Measurements from ENCODE around the gene C4orf50. TPM values are rescaled to one million over a fixed set of nuclear protein-coding genes. Genes with fewer than 3 reads are reported as not detected.

Gene C4orf50
- total and polyA plus RNA-seq, 2 of the 13 experiments (the other 11 are each of a cell fraction or from before 2014, with no cell fraction given) = not detected

DNA sequence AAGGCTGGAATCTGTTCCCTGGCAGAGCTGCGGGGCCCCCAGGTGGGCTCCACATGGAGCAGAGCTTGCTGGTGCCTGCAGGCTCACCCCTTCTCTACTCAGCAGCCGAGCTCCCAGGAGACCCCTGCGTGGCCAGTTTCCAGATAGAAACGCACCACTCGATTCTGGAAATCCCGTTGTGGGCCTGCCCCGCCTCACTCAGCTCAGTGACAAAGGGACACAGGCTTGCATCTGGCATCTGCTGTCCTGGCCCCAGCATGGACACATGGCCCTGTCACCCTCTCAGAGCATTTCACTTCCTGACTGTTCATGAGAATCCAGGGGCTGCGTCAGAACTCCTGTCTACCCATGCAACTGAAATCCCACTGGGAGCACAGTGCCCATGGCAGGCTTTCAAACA, 20.5 kb upstream of the C4orf50 start (continued):
- TF ChIP-seq, protein P1, sequence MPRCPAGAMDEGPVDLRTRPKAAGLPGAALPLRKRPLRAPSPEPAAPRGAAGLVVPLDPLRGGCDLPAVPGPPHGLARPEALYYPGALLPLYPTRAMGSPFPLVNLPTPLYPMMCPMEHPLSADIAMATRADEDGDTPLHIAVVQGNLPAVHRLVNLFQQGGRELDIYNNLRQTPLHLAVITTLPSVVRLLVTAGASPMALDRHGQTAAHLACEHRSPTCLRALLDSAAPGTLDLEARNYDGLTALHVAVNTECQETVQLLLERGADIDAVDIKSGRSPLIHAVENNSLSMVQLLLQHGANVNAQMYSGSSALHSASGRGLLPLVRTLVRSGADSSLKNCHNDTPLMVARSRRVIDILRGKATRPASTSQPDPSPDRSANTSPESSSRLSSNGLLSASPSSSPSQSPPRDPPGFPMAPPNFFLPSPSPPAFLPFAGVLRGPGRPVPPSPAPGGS (CRISPR knock-in tag; IDR thresholded peaks at IDR 0.05) = no peak
- no peak for TF ChIP-seq NR2F2 (IDR thresholded peaks at IDR 0.05; ENCODE audit: borderline replicate concordance, low read depth)
- TF ChIP-seq CCDC6 (CRISPR knock-in tag; IDR thresholded peaks at IDR 0.05) = no peak
- no peak for TF ChIP-seq ZNF446 (CRISPR knock-in tag; IDR thresholded peaks at IDR 0.05)
- TF ChIP-seq XBP1 (CRISPR knock-in tag; IDR thresholded peaks at IDR 0.05) = no peak
- no peak for TF ChIP-seq ZNF564 (CRISPR knock-in tag; IDR thresholded peaks at IDR 0.05)
- no peak for TF ChIP-seq POLR2AphosphoS5 (IDR thresholded peaks at IDR 0.05; ENCODE audit: low read depth, low read length)
- no peak for TF ChIP-seq SNAPC2 (CRISPR knock-in tag; IDR thresholded peaks at IDR 0.05)

DNA sequence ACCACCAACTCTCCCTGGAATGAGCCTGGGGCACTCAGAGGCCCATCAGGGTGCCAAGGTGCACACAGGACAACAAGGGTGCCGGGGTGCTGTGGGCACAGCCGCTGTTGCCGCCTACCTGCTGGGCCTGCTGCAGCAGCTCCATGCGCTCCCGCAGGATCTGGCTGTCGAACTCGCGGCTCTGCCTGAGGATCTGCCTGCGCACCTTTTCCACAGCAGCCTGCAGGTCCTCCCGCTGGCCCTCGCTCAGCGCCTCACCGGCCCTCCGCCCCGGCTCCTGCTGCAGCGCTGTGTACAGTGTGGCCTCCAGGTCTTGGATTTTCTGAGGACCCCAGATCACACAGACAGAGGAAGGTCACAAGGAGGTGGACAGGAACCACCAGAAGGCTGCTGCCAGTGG, 17.6 kb upstream of the C4orf50 start:
- Histone ChIP-seq H3K4me2 (ENCODE audit: low read depth, low read length) (no peak overlapping the region), H3K9ac (ENCODE audit: insufficient read depth, low read depth, low read length) (no peak overlapping the region), H3K27ac (ENCODE audit: extremely low read length, insufficient read depth, low read length) (no peak overlapping the region), H3K36me3 (replicated peaks in 1 of 2; ENCODE audit: control insufficient read depth in 1 of 2, insufficient read depth in 2 of 2, low read length in 2 of 2) (no peaks in the 10 kb centered on the region), H3K4me3 (replicated peaks in 1 of 3; ENCODE audit: insufficient read depth in 1 of 3, low read depth in 2 of 3, low read length in 3 of 3) (no peak overlapping the region), H3K27me3 (ENCODE audit: control insufficient read depth in 1 of 2, insufficient read depth in 2 of 2, low read length in 2 of 2) (peaks cover 0 to 16% of the 10 kb centered on the region in 2 experiments; a peak in 4 of 5 replicates), H3K9me3 (ENCODE audit: low read length) (no peaks in the 10 kb centered on the region), H2AFZ (ENCODE audit: low read length) (no peak overlapping the region), H3K79me2 (ENCODE audit: insufficient read depth, low read length) (no peaks in the 10 kb centered on the region), H3K4me1 (ENCODE audit: insufficient read depth, low read length) (no peaks in the 10 kb centered on the region), H4K20me1 (ENCODE audit: insufficient read depth, low read length) (no peaks in the 10 kb centered on the region)
- BruUV-seq (replicated peaks) = no TSS peak
- DNase-seq (ENCODE audit: low spot score) (no peak), ATAC-seq (no peak), FAIRE-seq (no peak)
- in situ Hi-C loops (cut with HindIII; ENCODE audit: extremely low pct_ligation_motif_present, low pct_unique_long_range_greater_than_20kb) (no loop called here), intact Hi-C loops (cut with micrococcal nuclease; ENCODE audit: unreplicated experiment) (no loop called here)
- ChIA-PET POLR2A (no interaction called here), CTCF (ENCODE audit: low intra/inter-chr PET ratio, low total read pairs) (no interaction called here)
- WGBS (ENCODE audit: low lambda C conversion rate) = 80% methylated on average over 6 of the region's 16 CpGs
- no peak for TF ChIP-seq HNRNPL (IDR thresholded peaks at IDR 0.05; ENCODE audit: low read depth, low read length)
- no peak for TF ChIP-seq JDP2 (CRISPR knock-in tag; IDR thresholded peaks at IDR 0.05; ENCODE audit: borderline replicate concordance)
- TF ChIP-seq FOXK1 (CRISPR knock-in tag; IDR thresholded peaks at IDR 0.05; ENCODE audit: borderline replicate concordance, low read depth) = no peak
- TF ChIP-seq MED13 (CRISPR knock-in tag; IDR thresholded peaks at IDR 0.05) = no peak
- TF ChIP-seq ZNF850 (CRISPR knock-in tag; conservative IDR thresholded peaks at IDR 0.05) = no peak
- TF ChIP-seq, protein P2, sequence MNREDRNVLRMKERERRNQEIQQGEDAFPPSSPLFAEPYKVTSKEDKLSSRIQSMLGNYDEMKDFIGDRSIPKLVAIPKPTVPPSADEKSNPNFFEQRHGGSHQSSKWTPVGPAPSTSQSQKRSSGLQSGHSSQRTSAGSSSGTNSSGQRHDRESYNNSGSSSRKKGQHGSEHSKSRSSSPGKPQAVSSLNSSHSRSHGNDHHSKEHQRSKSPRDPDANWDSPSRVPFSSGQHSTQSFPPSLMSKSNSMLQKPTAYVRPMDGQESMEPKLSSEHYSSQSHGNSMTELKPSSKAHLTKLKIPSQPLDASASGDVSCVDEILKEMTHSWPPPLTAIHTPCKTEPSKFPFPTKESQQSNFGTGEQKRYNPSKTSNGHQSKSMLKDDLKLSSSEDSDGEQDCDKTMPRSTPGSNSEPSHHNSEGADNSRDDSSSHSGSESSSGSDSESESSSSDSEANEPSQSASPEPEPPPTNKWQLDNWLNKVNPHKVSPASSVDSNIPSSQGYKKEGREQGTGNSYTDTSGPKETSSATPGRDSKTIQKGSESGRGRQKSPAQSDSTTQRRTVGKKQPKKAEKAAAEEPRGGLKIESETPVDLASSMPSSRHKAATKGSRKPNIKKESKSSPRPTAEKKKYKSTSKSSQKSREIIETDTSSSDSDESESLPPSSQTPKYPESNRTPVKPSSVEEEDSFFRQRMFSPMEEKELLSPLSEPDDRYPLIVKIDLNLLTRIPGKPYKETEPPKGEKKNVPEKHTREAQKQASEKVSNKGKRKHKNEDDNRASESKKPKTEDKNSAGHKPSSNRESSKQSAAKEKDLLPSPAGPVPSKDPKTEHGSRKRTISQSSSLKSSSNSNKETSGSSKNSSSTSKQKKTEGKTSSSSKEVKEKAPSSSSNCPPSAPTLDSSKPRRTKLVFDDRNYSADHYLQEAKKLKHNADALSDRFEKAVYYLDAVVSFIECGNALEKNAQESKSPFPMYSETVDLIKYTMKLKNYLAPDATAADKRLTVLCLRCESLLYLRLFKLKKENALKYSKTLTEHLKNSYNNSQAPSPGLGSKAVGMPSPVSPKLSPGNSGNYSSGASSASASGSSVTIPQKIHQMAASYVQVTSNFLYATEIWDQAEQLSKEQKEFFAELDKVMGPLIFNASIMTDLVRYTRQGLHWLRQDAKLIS (CRISPR knock-in tag; IDR thresholded peaks at IDR 0.05) = no peak
- TF ChIP-seq, protein P3, sequence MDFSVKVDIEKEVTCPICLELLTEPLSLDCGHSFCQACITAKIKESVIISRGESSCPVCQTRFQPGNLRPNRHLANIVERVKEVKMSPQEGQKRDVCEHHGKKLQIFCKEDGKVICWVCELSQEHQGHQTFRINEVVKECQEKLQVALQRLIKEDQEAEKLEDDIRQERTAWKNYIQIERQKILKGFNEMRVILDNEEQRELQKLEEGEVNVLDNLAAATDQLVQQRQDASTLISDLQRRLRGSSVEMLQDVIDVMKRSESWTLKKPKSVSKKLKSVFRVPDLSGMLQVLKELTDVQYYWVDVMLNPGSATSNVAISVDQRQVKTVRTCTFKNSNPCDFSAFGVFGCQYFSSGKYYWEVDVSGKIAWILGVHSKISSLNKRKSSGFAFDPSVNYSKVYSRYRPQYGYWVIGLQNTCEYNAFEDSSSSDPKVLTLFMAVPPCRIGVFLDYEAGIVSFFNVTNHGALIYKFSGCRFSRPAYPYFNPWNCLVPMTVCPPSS (IDR thresholded peaks at IDR 0.05) = no peak
- TF ChIP-seq, protein P4, sequence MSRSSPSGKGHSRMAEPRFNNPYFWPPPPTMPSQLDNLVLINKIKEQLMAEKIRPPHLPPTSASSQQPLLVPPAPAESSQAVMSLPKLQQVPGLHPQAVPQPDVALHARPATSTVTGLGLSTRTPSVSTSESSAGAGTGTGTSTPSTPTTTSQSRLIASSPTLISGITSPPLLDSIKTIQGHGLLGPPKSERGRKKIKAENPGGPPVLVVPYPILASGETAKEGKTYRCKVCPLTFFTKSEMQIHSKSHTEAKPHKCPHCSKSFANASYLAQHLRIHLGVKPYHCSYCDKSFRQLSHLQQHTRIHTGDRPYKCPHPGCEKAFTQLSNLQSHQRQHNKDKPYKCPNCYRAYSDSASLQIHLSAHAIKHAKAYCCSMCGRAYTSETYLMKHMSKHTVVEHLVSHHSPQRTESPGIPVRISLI (CRISPR knock-in tag; IDR thresholded peaks at IDR 0.05; ENCODE audit: borderline replicate concordance) = no peak
- TF ChIP-seq TMF1 (CRISPR knock-in tag; IDR thresholded peaks at IDR 0.05; ENCODE audit: low read depth) = no peak
- TF ChIP-seq ZNF496 (CRISPR knock-in tag; IDR thresholded peaks at IDR 0.05; ENCODE audit: insufficient replicate concordance) = no peak

All from HepG2 (cell line).